Esophagus (tissue), 2 donors: ENCODE results near the gene DRC3. TPM values are rescaled to one million over a fixed set of nuclear protein-coding genes. Genes with fewer than 3 reads are reported as not detected.
A peak's percentile ranks its signal among the peaks of the same experiment; 100 is the strongest.

ENCODE experiments used
- H3K27ac ChIP-seq, 2 donors: one replicate each; pipeline ENCODE4 v1.5.1; 2013; ENCODE audit warnings: low read depth in 2 of 2, mild to moderate bottlenecking in 2 of 2, inconsistent platforms in 1 of 2, low read length in 1 of 2, moderate library complexity in 1 of 2
- H3K27me3 ChIP-seq, 2 donors: one replicate each; pipeline ENCODE4 v1.6.1; 2013; ENCODE audit warnings: low read length in 2 of 2, control low read depth in 1 of 2, mild to moderate bottlenecking in 1 of 2; ENCODE audit not compliant: insufficient read depth in 2 of 2, control insufficient read depth in 1 of 2
- H3K36me3 ChIP-seq, 2 donors: one replicate each; pipeline ENCODE4 v1.6.1; 2013; ENCODE audit warnings: low read length in 1 of 2; ENCODE audit not compliant: control insufficient read depth in 2 of 2, insufficient read depth in 2 of 2
- H3K4me1 ChIP-seq, 2 donors: one replicate each; pipeline ENCODE4 v1.6.1; 2013; ENCODE audit warnings: low read length in 1 of 2; ENCODE audit not compliant: control insufficient read depth in 2 of 2, insufficient read depth in 2 of 2
- H3K4me3 ChIP-seq, 2 donors: one replicate each; pipeline ENCODE4 v1.5.1; 2013; ENCODE audit warnings: low read length in 2 of 2, mild to moderate bottlenecking in 2 of 2, low read depth in 1 of 2, moderate library complexity in 1 of 2
- H3K9me3 ChIP-seq, 2 donors: one replicate each; pipeline ENCODE4 v1.6.1; 2013; ENCODE audit warnings: mild to moderate bottlenecking in 2 of 2, low read depth in 1 of 2, low read length in 1 of 2, moderate library complexity in 1 of 2; ENCODE audit not compliant: control insufficient read depth in 2 of 2, insufficient read depth in 1 of 2
- WGBS, 2 donors: extraction: QIAGEN DNeasy Blood & Tissue Kit; methylation state at CpG; one replicate each; pipeline ENCODE4 v1.1.7; 2013; 5-methylcytosine and 5-hydroxymethylcytosine counted together
- polyA plus RNA-seq, 2 donors: library from polyadenylated mRNA; stranded (reverse); fragments of 200-250 nt; gene quantifications; one replicate each; pipeline ENCODE4 v1.2.3, GENCODE V29; 2013
- donor health status: healthy with polysubstance abuse.
- donor health status: Bipolar disorder and iron deficiency.

The DRC3 gene
- polyA plus RNA-seq, 2 donors, result 0.72 to 1.4 TPM

DNA sequence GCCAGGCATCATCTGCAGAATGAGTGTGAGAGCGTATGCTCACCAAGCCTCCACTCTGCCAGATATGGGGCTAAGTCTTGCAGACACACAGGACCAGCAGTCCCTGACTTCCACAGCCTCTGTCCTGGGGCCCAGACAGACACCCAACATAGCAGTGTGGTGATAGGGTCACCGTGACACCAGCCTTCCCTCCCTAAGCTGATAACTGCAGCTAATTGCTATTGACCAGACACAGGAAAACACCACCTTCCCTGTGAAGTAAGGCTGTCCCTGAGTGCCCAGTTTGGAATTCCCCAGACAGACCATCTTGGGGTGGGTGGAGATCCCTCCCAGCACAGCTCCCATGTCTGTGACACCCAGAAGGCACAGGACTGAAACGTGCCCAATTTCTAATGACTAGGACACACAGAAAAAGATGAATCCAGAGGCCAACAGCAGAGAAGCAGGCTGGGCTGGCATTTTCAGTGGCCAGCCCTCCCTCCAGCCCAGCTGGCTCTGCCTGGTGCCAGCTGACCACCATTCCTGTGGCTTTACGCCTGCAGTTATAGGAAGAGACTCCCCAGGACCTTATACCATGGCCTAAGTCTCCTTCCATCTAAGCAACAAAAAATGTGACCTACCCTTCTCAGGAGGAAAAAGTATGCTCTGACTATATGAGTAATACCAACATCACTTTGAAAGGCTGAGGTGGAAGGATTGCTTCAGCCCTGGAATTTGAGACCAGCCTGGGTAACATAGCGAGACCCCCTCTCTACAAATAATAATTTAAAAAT, 36.0 kb downstream of the DRC3 start:
- Histone ChIP-seq H3K27ac (peak overlapping the region in 1 of 2 donors; percentile 42), H3K9me3 (peaks cover 0 to 2% of the 10 kb centered on the region in 2 donors), H3K36me3 (peaks cover 0 to 8% of the 10 kb centered on the region in 2 donors), H3K4me3 (no peak overlapping the region), H3K4me1 (peaks cover 0 to 3% of the 10 kb centered on the region in 2 donors), H3K27me3 (no peaks in the 10 kb centered on the region)
- 82 to 97% methylated on average over 5 of the region's 5 CpGs for WGBS, 2 donors

- no peak overlapping the region for H3K4me3 ChIP-seq
- H3K36me3 ChIP-seq, result peaks cover 0 to 8% of the 10 kb centered on the region in 2 donors
- H3K4me1 ChIP-seq, result peaks cover 0 to 3% of the 10 kb centered on the region in 2 donors
- 88 to 96% methylated on average over 8 of the region's 8 CpGs for WGBS, 2 donors
- peaks cover 0 to 2% of the 10 kb centered on the region in 2 donors for H3K9me3 ChIP-seq
- H3K27me3 ChIP-seq, result no peaks in the 10 kb centered on the region
- no peak overlapping the region for H3K27ac ChIP-seq
Observed at GRCh38 chr17:18009609-18010420, 37.2 kb downstream of the DRC3 start.

- H3K36me3 ChIP-seq, result peaks cover 0 to 13% of the 10 kb centered on the region in 2 donors
- H3K27ac ChIP-seq, result no peak overlapping the region
- WGBS, 2 donors, result 90 to 92% methylated on average over 5 of the region's 5 CpGs
- H3K4me1 ChIP-seq, result peaks cover 0 to 3% of the 10 kb centered on the region in 2 donors
- peaks cover 0 to 2% of the 10 kb centered on the region in 2 donors for H3K9me3 ChIP-seq
- H3K4me3 ChIP-seq, result no peak overlapping the region
- no peaks in the 10 kb centered on the region for H3K27me3 ChIP-seq
Observed at GRCh38 chr17:18011286-18011685, 38.6 kb downstream of the DRC3 start.

GRCh38 chr17:18014006-18014405, 41.3 kb downstream of the DRC3 start:
- Histone ChIP-seq H3K4me1 (no peaks in the 10 kb centered on the region), H3K27me3 (no peaks in the 10 kb centered on the region), H3K4me3 (no peak overlapping the region), H3K9me3 (peaks cover 0 to 2% of the 10 kb centered on the region in 2 donors), H3K36me3 (peaks cover 0 to 10% of the 10 kb centered on the region in 2 donors), H3K27ac (no peak overlapping the region)
- 77 to 83% methylated on average over 6 of the region's 6 CpGs for WGBS, 2 donors

- H3K4me1 ChIP-seq, result peaks cover 0 to 2% of the 10 kb centered on the region in 2 donors
- H3K9me3 ChIP-seq, result peaks cover 0 to under 1% of the 10 kb centered on the region in 2 donors
- WGBS, 2 donors, result 93 to 97% methylated on average over 5 of the region's 5 CpGs
- H3K36me3 ChIP-seq, result peaks cover 0 to 13% of the 10 kb centered on the region in 2 donors
- no peaks in the 10 kb centered on the region for H3K27me3 ChIP-seq
- H3K27ac ChIP-seq, result no peak overlapping the region
- H3K4me3 ChIP-seq, result no peak overlapping the region
Observed at GRCh38 chr17:18015593-18015992, 42.9 kb downstream of the DRC3 start.

GRCh38 chr17:18016426-18016825, 43.8 kb downstream of the DRC3 start:
- 96 to 97% methylated on average over 12 of the region's 12 CpGs for WGBS, 2 donors

DNA sequence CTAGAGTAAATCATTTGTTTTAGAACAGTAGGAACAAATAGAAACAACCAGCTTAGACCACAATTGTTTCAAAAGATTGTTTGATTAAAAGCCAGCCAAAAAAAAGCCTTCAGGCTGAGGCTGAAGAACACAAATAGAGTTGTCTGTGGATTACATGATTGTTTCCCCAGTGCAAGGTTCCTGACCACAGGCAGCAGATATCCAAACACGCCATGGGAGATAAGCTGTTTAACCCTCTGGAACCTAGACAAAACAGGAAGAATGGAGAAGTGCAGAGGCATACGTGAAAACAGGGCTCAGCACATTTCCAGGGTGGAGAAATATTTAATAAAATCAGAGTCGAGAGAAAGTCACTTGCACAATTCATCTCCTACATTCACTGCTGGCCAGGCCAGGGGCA, 45.3 kb downstream of the DRC3 start:
- H3K4me1 ChIP-seq, result peaks cover 2% of the 10 kb centered on the region in 2 donors

More at GRCh38 chr17:18016426-18016825, 43.8 kb downstream of the DRC3 start:
- H3K9me3 ChIP-seq, result no peaks in the 10 kb centered on the region
- no peaks in the 10 kb centered on the region for H3K27me3 ChIP-seq
- no peak overlapping the region for H3K27ac ChIP-seq
- peaks cover 2% of the 10 kb centered on the region in 2 donors for H3K4me1 ChIP-seq
- no peak overlapping the region for H3K4me3 ChIP-seq
- peaks cover 0 to 13% of the 10 kb centered on the region in 2 donors for H3K36me3 ChIP-seq

DNA sequence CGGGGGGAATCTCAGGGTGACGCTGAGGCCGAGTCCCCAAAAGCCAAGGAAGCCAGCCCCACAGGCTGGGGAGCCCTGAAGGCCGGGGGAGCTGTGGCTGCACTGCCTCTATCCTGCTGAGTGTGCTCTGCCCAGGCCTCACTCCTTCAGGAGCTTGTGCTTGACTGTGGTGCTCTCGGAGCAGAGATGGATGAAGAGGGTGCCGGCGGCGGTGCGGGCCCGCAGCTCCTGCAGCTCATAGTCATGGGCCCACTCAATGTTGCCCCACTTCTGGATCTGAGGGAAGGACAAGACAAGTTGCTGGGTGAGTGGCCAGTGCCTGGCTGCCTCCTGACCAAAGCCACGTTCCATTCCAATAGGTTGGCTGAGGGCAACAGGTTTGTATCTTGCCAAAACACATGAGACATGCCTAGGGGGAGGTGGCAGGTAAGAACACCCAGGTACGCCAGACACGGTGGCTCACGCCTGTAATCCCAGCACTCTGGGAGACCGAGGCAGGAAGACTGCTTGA, 45.8 kb downstream of the DRC3 start:
- WGBS, 2 donors, result 91 to 94% methylated on average over 15 of the region's 15 CpGs
- peaks cover 0 to 13% of the 10 kb centered on the region in 2 donors for H3K36me3 ChIP-seq
- no peak overlapping the region for H3K27ac ChIP-seq
- H3K4me3 ChIP-seq, result no peak overlapping the region
- H3K27me3 ChIP-seq, result no peaks in the 10 kb centered on the region
- peaks cover 2% of the 10 kb centered on the region in 2 donors for H3K4me1 ChIP-seq
- no peaks in the 10 kb centered on the region for H3K9me3 ChIP-seq

More for the DNA sequence above, 45.3 kb downstream of the DRC3 start:
- 72 to 73% methylated on average over 3 of the region's 3 CpGs for WGBS, 2 donors
- no peaks in the 10 kb centered on the region for H3K27me3 ChIP-seq
- H3K9me3 ChIP-seq, result no peaks in the 10 kb centered on the region
- no peak overlapping the region for H3K4me3 ChIP-seq
- H3K27ac ChIP-seq, result no peak overlapping the region
- H3K36me3 ChIP-seq, result peaks cover 0 to 13% of the 10 kb centered on the region in 2 donors

DNA sequence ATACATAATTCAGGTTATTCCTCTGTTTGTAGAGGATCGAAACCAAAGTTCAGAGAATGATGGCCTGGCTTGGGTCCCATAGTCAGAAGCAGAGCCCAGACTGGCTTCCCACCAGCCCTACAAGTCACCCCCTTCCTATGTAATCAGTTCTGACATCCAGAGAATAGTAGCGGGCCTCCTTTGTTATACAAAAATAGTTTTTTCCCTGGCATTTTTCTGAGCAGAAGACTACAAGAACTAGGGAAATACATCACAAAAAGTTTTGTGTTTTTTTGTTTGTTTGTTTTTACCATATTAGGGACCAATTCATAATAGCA, 47.1 kb downstream of the DRC3 start:
- Histone ChIP-seq H3K27me3 (no peaks in the 10 kb centered on the region), H3K9me3 (no peaks in the 10 kb centered on the region), H3K4me3 (no peak overlapping the region), H3K4me1 (peaks cover 2% of the 10 kb centered on the region in 2 donors), H3K36me3 (peaks cover 0 to 16% of the 10 kb centered on the region in 2 donors), H3K27ac (no peak overlapping the region)
- WGBS, 2 donors, result 75 to 86% methylated on average over 2 of the region's 2 CpGs
